Measurements from ENCODE around the gene MRPL48. TPM values are rescaled to one million over a fixed set of nuclear protein-coding genes. Genes with fewer than 3 reads are reported as not detected.

MRPL48 gene
- polyA plus RNA-seq, 2 of the 4 experiments (the other 2 are of a cell fraction) = 57.2 to 103 TPM

GRCh38 chr11:73808052-73808451 is 20.4 kb downstream of the MRPL48 start:
- Histone ChIP-seq H3K9me3 (no peaks in the 10 kb centered on the region), H3K4me1 (no peaks in the 10 kb centered on the region), H3K4me2 (no peak overlapping the region), H3K4me3 (no peak overlapping the region), H3K27ac (no peak overlapping the region)
- ATAC-seq (no peak), DNase-seq (ENCODE audit: low read depth in 1 of 2, low spot score in 1 of 2) (no peak), FAIRE-seq (no peak)
- TF ChIP-seq MAFK (IDR thresholded peaks at IDR 0.05; ENCODE audit: partially characterized antibody) = peak; percentile 68
- TF ChIP-seq HOXB13 (CRISPR knock-in tag; IDR thresholded peaks at IDR 0.05; ENCODE audit: low read depth) = no peak
- POLR2A ChIA-PET = no interaction called here
- CTCF ChIA-PET = no interaction called here
- WGBS (ENCODE audit: missing lambda C conversion rate) = 58% methylated on average over 1 of the region's 1 CpG

GRCh38 chr11:73810637-73811036 is 23.0 kb downstream of the MRPL48 start:
- WGBS (ENCODE audit: missing lambda C conversion rate) = 71% methylated on average over 1 of the region's 1 CpG
- ChIA-PET CTCF (interaction anchor here (0.9 kb wide), 1 partner anchor 150 kb away, joined by 3 read pairs; no protein-coding TSS in a partner anchor), POLR2A (no interaction called here)
- no peak for TF ChIP-seq HDAC2 (IDR thresholded peaks at IDR 0.05)
- TF ChIP-seq HOXB5 (CRISPR knock-in tag; IDR thresholded peaks at IDR 0.05) = no peak
- TF ChIP-seq NR3C1 (IDR thresholded peaks at IDR 0.05) = no peak
- no peak for TF ChIP-seq GATA3 (IDR thresholded peaks at IDR 0.05; ENCODE audit: borderline replicate concordance)
- TF ChIP-seq HES2 (IDR thresholded peaks at IDR 0.05) = no peak
- no peak for TF ChIP-seq MYC (IDR thresholded peaks at IDR 0.05; ENCODE audit: borderline replicate concordance, low read length)
- no peak for TF ChIP-seq SREBF2 (IDR thresholded peaks at IDR 0.05)
- no peak for TF ChIP-seq NFE2L2 (conservative IDR thresholded peaks at IDR 0.05; ENCODE audit: low read length)
- no peak for TF ChIP-seq CBX2 (IDR thresholded peaks at IDR 0.05; ENCODE audit: borderline replicate concordance, low read depth)
- no peak for TF ChIP-seq CTCF (IDR thresholded peaks at IDR 0.05)
- TF ChIP-seq ZSCAN20 (CRISPR knock-in tag; IDR thresholded peaks at IDR 0.05) = no peak
- no peak for TF ChIP-seq ATOH8 (CRISPR knock-in tag; IDR thresholded peaks at IDR 0.05; ENCODE audit: low read depth)
- no peak for TF ChIP-seq NPAS2 (CRISPR knock-in tag; IDR thresholded peaks at IDR 0.05; ENCODE audit: borderline replicate concordance)
- no peak for TF ChIP-seq KDM1A (IDR thresholded peaks at IDR 0.05; ENCODE audit: low read depth)
- TF ChIP-seq BCL3 (IDR thresholded peaks at IDR 0.05) = no peak
- TF ChIP-seq E2F6 (IDR thresholded peaks at IDR 0.05; ENCODE audit: borderline replicate concordance, low read depth) = no peak
- ATAC-seq = no peak
- no peak overlapping the region for H3K4me2 ChIP-seq
- no peaks in the 10 kb centered on the region for H3K4me1 ChIP-seq
- no peak for FAIRE-seq
- no peak overlapping the region for H3K27ac ChIP-seq
- no peaks in the 10 kb centered on the region for H3K9me3 ChIP-seq
- no peak for DNase-seq (ENCODE audit: low read depth in 1 of 2, low spot score in 1 of 2)
- no peak overlapping the region for H3K4me3 ChIP-seq

- POLR2A ChIA-PET = no interaction called here
These were observed 24.6 kb downstream of the MRPL48 start for GRCh38 chr11:73812234-73812633.

More at GRCh38 chr11:73812234-73812633, 24.6 kb downstream of the MRPL48 start:
- CTCF ChIA-PET = no interaction called here
- H3K4me3 ChIP-seq = no peak overlapping the region
- no peak for FAIRE-seq
- ATAC-seq = no peak
- WGBS (ENCODE audit: missing lambda C conversion rate) = 79% methylated on average over 3 of the region's 3 CpGs
- H3K9me3 ChIP-seq = no peaks in the 10 kb centered on the region
- no peak overlapping the region for H3K4me2 ChIP-seq
- no peak overlapping the region for H3K27ac ChIP-seq
- TF ChIP-seq GATA3 (IDR thresholded peaks at IDR 0.05; ENCODE audit: borderline replicate concordance) (no peak), SMC3 (IDR thresholded peaks at IDR 0.05) (no peak), NR3C1 (IDR thresholded peaks at IDR 0.05) (no peak), EHMT2 (IDR thresholded peaks at IDR 0.05; ENCODE audit: low read depth) (no peak), E2F6 (IDR thresholded peaks at IDR 0.05; ENCODE audit: borderline replicate concordance, low read depth) (no peak), MAFK (IDR thresholded peaks at IDR 0.05; ENCODE audit: partially characterized antibody) (peak; percentile 49), MYC (IDR thresholded peaks at IDR 0.05; ENCODE audit: borderline replicate concordance, low read length) (no peak)
- H3K4me1 ChIP-seq = no peaks in the 10 kb centered on the region
- DNase-seq (ENCODE audit: low read depth in 1 of 2, low spot score in 1 of 2) = no peak

All from A549 (cell line).